Neural crest cell (in vitro differentiated cells): Measurements from ENCODE around the gene ICE1. TPM values are rescaled to one million over a fixed set of nuclear protein-coding genes. Genes with fewer than 3 reads are reported as not detected.

Experiments
- DNase-seq: peaks from one replicate; pipeline ENCODE4 v3.0.0; 2021; ENCODE audit warnings: low read depth, mixed read lengths, low spot score
- H3K27ac Mint-ChIP-seq: one replicate; pipeline ENCODE4 v1.8.0; 2021; ENCODE audit warnings: mild to moderate bottlenecking, mixed read lengths; ENCODE audit not compliant: unreplicated experiment
- H3K27me3 Mint-ChIP-seq: 2 replicates; pipeline ENCODE4 v1.8.0; 2021; ENCODE audit warnings: low read depth, mild to moderate bottlenecking, mixed read lengths
- H3K36me3 Mint-ChIP-seq: 2 replicates; pipeline ENCODE4 v1.8.0; 2021; ENCODE audit warnings: low read depth, mild to moderate bottlenecking, mixed read lengths
- H3K4me1 Mint-ChIP-seq: 2 replicates; pipeline ENCODE4 v1.8.0; 2021; ENCODE audit warnings: mixed read lengths
- H3K4me3 Mint-ChIP-seq: one replicate; pipeline ENCODE4 v1.8.0; 2021; ENCODE audit warnings: mild to moderate bottlenecking, mixed read lengths
- H3K9me3 Mint-ChIP-seq: 2 replicates; pipeline ENCODE4 v1.8.0; 2021; ENCODE audit warnings: mixed read lengths
- CTCF ChIP-seq: fragments of 200-600 bp; sonication (generic); conservative IDR thresholded peaks from 2 replicates; pipeline ENCODE4 v1.5.0; 2021; ENCODE audit warnings: antibody characterized with exemption, mild to moderate bottlenecking
- total RNA-seq: library from RNA; stranded (reverse); gene quantifications from 2 replicates; pipeline ENCODE4 v1.2.1, GENCODE V29; 2021

Gene ICE1
- total RNA-seq, 1 donor from 2014 or later = 35.1 TPM

DNA sequence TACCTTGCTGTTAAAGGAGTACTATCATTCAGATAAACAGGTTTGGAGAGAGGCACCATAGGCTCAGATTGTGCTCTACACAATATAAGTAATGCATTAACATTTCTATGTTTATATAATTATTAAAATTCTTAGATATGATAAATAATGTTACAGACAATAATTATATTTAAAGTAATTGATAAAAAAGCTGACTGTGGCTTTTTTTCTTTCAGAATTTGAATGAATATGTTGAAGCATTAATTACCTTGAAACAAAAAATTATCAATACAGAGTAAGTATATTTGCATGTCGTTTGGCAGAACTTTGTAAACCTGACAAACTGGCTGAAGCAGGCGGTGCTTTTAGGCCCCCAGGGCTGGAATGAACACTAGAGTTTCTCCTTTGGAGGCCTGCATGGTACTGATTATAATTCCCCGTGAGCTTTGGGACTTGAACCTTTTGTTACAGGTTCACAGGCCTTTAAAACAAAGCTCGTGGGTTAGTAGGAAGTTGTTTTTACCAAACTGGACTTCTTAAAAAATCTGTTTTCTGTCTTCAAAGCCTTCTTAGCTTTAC is 13.8 kb downstream of the ICE1 start:
- Mint-ChIP-seq H3K4me1 (peaks cover 7% of the 10 kb centered on the region), H3K36me3 (no peaks in the 10 kb centered on the region), H3K27ac (no peak overlapping the region), H3K9me3 (no peaks in the 10 kb centered on the region), H3K27me3 (no peaks in the 10 kb centered on the region), H3K4me3 (no peak overlapping the region)
- no peak for DNase-seq
- TF ChIP-seq CTCF = no peak

- Mint-ChIP-seq H3K27ac (no peak overlapping the region), H3K9me3 (no peaks in the 10 kb centered on the region), H3K36me3 (no peaks in the 10 kb centered on the region), H3K4me3 (no peak overlapping the region), H3K27me3 (no peaks in the 10 kb centered on the region), H3K4me1 (no peaks in the 10 kb centered on the region)
- no peak for TF ChIP-seq CTCF
- DNase-seq = no peak
Observed at GRCh38 chr5:5437227-5438172, 15.0 kb downstream of the ICE1 start.

DNA sequence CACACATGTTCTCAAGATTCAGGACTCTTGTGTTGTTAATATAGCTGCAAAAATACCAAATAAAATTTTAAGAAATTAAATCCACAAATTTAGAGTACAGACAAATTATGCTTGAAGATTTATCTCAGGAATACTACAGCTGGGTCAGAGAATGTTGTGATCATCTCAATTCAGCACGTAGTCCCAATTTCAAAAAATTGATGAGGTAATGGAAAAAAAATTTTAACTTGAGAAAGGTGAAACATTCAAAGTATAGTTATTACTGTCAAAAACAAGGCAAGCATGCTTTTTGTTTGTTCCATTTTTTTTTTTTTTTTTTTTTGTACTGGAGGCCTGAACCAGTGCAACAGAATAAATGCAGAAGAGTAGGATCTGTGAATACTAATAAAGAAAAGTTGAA is 29.4 kb downstream of the ICE1 start:
- no peak overlapping the region for H3K27ac Mint-ChIP-seq
- TF ChIP-seq CTCF = no peak
- no peaks in the 10 kb centered on the region for H3K36me3 Mint-ChIP-seq
- DNase-seq = no peak
- no peak overlapping the region for H3K4me3 Mint-ChIP-seq
- H3K27me3 Mint-ChIP-seq = no peaks in the 10 kb centered on the region
- no peaks in the 10 kb centered on the region for H3K4me1 Mint-ChIP-seq
- no peaks in the 10 kb centered on the region for H3K9me3 Mint-ChIP-seq

GRCh38 chr5:5453131-5453530 is 30.7 kb downstream of the ICE1 start:
- no peaks in the 10 kb centered on the region for H3K4me1 Mint-ChIP-seq
- no peak overlapping the region for H3K27ac Mint-ChIP-seq
- no peak overlapping the region for H3K4me3 Mint-ChIP-seq
- peaks cover 4% of the 10 kb centered on the region for H3K36me3 Mint-ChIP-seq
- DNase-seq = no peak
- TF ChIP-seq CTCF = no peak
- H3K27me3 Mint-ChIP-seq = no peaks in the 10 kb centered on the region
- no peaks in the 10 kb centered on the region for H3K9me3 Mint-ChIP-seq

DNA sequence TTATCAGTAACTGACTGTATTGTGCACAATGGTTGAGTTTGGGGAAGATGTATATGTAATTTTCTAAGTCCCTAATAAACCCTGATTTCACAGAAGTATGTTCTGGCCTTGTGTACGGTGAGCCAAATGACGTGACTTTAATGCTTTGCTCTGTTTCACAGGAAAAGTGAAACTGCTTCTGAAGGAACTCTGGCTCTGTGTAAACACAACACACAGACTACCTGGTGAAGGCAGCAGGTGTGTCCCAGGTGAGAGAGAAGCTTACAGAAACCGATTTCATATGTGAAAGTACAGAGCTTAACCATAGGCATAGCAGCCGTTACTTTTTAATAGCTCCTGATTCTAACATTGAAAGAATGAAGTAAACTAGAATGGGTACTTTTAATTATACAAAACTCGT is 31.9 kb downstream of the ICE1 start:
- no peak overlapping the region for H3K27ac Mint-ChIP-seq
- no peak overlapping the region for H3K4me3 Mint-ChIP-seq
- no peaks in the 10 kb centered on the region for H3K9me3 Mint-ChIP-seq
- H3K27me3 Mint-ChIP-seq = no peaks in the 10 kb centered on the region
- H3K36me3 Mint-ChIP-seq = peaks cover 14% of the 10 kb centered on the region
- no peaks in the 10 kb centered on the region for H3K4me1 Mint-ChIP-seq
- TF ChIP-seq CTCF = no peak
- DNase-seq = no peak
